Eye (tissue), 1 donor: ENCODE measurements around the gene RBM6.
"Not testable (repeated sequence)": the region's sequence is repeated elsewhere in the genome, so short reads cannot be mapped to it uniquely, and the experiment has no call there.

Source experiments
- DNase-seq: peaks from one replicate; pipeline ENCODE4 v3.0.0-alpha.2; 2015

RBM6 gene

DNA sequence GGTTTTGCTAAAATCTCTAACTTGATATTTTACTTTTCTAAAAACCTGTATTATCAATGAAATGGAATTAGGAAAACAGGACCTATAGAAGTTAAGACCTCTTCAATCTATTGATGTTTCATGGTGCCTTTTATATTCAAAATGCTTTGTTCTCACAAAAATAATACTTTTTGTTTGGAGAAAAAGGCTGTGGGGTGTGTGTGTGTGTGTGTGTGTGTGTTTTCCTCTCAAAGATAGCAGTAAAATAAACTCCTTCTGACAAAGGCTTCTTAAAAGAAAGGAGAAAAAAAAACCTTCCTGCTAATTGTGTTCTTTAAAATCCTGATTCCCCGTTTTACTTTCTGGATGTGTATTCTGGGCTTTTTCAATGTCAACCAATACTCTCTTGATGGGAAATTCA, 54.5 kb downstream of the RBM6 start:
- no peak for DNase-seq

- DNase-seq, result no peak
These were observed 56.1 kb downstream of the RBM6 start for GRCh38 chr3:49996016-49996415.

GRCh38 chr3:49997862-49998261, 57.9 kb downstream of the RBM6 start:
- no peak for DNase-seq

DNA sequence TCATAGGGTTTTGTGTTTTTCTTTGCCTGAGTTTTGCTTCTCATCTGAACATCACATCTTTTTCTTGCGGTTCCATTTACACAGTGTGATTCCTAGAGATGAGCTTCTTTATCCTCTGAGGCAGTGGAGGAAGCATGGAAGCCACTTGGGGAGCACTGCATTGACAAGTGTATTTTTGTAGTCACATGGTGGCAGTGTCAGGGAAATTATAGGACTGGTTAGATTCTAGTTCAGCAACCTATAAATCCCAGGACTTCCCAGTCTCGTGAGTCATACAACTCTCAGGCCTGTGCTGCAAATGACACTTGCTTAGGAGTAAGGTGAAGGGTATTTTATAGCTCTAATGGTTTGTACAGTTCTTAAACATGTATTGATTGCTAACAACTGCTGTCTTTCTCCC, 58.4 kb downstream of the RBM6 start:
- DNase-seq, result no peak

DNA sequence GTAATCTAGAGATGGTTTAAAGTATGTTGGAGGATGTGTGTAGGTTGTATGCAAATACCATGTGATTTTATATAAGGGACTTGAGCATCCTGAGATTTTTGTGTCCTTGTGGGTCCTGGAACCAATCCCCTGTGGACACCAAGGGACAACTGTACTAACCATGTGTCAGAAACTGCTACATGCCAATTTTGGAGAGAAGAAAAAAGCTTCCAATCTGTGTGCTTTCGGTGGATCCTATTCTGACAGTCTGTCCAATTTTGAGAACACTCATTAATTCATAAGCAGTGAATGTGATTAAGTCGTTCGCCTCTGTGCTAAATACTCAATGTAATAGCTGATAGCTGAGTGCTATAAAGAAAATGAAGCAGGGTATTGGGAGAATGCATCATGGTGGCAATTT, 61.6 kb downstream of the RBM6 start:
- no peak for DNase-seq

DNA sequence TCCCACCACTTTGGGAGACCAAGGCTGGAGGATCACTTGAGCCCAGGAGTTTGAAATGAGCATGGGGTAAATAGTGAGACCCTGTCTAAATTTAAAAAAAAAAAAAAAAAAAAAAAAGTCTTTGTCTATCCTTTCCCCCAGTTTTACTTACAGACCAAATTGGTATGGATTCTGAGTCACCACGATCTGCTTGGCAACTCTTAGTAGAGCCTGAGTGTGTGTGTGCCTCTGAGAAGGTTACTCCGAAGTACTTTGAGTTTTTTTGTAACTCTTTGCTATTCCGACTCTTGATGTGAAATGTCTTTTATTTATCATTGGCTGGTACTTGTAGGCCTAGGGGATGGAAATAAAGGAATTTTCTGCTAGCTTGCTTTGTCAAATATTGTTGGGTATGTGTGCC, 63.3 kb downstream of the RBM6 start:
- DNase-seq, result no peak

DNA sequence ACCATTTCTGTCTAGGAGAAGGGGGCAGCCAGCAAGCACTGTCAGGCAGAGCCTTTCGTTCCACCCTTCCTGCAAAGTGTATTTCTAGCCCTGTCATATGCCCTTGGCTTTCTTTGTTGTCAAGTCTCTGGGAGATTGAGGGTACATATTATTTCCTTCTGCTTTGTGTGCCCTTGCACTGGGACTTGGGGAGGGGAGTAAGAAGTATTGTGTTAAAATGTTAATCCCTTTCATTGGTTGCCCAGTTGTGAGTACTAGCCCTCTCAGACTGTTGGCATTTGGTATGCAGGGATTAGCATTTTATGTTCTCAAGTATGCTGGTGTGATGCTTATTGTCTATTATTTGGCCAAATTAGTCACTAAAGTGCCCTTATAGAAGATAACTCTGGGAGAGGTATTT, 63.9 kb downstream of the RBM6 start:
- DNase-seq, result no peak

DNA sequence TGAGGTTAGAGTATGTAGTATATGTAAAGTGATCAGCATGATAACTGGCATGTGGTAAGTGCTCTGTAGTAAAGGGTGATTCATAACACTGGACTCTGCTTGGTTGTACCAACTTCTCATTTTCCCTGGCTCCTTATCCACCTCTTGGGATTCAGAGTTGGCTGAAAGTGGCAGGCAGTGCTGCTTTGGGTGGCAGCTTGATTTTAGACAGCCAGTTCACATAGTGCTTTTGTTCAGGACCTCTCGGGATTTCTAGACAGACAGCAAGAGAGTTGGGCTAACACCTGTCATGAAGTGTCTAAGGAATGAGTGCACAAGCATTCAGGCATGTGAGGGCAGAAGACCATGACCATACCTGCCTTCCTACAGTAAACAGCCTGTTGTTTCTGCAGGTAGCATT, 69.0 kb downstream of the RBM6 start:
- no peak for DNase-seq

DNA sequence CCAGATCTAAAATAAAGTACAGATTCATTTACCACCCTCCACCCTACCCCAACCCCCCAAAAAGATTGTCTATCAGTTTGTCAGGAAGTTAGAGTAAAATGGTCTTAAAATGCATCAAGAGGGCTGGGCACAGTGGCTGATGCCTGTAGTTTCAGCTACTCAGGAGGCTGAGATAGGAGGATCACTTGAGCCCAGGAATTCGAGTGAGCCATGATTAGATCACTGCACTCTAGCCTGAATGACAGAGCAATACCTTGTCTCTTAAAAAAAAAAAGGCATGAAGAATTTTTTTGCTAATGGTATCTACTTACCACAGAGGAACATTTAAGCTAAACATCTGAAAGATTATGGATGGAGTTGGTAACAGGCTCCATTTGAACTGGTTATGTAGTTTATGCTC, 71.0 kb downstream of the RBM6 start:
- DNase-seq, result no peak

DNA sequence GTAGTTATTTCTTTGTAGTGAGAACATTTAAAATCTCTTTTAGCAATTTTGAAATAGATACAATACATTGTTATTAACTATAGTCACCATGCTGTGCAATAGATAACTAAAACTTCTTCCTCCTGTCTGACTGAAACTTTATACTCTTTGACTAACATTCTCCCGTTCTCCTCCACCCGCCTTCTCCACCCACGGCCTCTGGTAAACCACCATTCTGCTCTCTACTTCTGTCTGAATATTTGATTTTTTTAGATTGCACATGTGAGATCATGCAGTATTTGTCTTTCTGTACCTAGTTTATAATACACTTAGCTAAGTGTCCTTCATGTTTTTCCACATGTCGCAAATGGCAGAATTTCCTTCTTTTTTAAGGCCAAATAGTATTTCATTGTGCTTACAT, 76.0 kb downstream of the RBM6 start:
- DNase-seq, result no peak

- no peak for DNase-seq
These were observed 88.4 kb downstream of the RBM6 start for GRCh38 chr3:50028346-50028745.

GRCh38 chr3:50031201-50031600, 91.3 kb downstream of the RBM6 start:
- DNase-seq, result not testable (repeated sequence)

DNA sequence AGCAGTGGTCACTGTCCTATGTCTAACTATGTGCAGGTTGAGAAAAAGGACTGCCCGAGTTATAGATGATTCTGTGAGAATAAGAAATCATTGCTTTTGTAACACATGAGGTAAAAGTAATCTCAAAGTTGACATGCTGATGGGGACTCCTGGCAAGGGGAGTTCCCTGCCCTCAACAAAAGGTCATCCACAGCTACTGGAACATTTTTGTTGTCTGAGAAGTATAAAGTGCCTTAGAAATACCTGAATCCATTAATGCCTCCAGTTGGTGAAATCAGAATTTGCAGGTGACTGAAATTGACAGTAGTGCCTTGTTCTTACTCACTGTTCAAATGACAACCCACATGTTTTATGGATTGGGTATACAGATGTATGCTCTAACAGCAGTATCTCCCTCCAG, 105.0 kb downstream of the RBM6 start:
- DNase-seq, result no peak

DNA sequence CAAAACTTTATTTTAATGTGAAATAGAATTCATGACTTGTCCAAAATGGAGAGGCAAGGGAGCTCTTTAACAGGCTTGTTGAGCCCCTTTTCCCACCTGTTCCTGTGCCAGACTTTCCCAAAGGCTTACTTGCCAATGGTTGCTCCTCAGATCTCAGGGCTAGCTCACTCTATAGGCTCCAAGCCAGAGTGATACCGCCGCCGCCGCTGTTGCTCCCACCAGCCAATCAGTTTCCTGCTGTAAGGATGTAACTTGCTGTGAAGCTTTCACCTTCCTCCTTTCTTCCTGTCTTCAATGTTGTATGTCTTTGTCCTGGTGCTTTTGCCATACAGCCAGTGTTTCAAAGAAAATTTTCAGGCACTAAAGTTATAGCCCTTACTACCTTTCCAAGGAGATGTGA, 107.5 kb downstream of the RBM6 start:
- no peak for DNase-seq

DNA sequence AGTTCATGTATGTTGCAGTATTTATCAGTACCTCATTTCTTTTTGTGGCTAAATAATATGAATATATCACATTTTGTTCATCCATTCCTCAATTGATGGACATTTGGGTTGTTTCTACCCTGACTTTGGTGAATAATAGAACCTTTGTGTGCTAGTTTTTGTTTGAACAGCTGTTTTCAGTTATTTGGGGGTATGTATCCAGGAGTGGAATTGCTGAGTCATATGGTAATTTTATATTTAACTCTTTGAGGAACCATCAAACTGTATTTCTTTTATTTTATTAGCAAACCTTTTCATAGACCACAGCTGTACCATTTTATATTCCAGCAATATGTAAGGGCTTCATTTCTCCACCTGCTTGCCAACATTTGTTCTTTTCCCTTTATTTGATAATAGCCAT, 110.4 kb downstream of the RBM6 start:
- peak; percentile 16 for DNase-seq

GRCh38 chr3:50057756-50058155, 117.8 kb downstream of the RBM6 start:
- DNase-seq, result no peak

GRCh38 chr3:50068134-50068533, 128.2 kb downstream of the RBM6 start:
- DNase-seq, result no peak

DNA sequence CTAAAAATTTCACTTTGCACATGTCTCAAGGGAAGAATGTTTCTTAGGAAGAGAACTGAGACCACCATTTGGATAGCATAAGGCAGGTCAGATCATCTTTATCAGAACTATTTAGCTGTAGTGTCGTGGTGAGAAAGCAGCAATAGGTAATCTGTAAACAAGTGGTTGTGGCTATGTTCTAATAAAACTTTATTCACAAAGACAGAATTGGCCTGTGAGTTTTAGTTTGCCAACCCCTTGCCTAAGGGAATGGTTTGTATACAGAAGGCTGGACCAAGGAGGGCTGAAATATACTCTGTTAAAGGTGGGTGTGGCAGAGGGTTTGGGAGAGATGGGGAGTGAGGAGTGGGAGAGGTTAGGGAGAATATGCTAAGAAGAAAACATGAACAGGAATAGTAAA, 138.1 kb downstream of the RBM6 start:
- DNase-seq, result no peak

GRCh38 chr3:50078622-50079021, 138.7 kb downstream of the RBM6 start:
- DNase-seq, result no peak

DNA sequence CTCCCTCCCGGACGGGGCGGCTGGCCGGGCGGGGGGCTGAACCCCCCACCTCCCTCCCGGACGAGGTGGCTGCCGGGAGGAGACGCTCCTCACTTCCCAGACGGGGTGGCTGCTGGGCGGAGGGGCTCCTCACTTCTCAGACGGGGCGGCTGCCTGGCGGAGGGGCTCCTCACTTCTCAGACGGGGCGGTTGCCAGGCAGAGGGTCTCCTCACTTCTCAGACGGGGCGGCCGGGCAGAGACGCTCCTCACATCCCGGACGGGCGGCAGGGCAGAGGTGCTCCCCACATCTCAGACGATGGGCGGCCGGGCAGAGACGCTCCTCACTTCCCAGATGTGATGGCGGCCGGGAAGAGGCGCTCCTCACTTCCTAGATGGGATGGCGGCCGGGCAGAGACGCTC, 145.0 kb downstream of the RBM6 start:
- not testable (repeated sequence) for DNase-seq

- DNase-seq, result peak; percentile 95
These were observed 149.0 kb downstream of the RBM6 start, which contains the start of gene RBM5 for GRCh38 chr3:50088725-50089608. Gene RBM5, plus strand, starts transcription at chr3:50088919. Its CDS starts 1,516 bp downstream, at chr3:50090435.

DNA sequence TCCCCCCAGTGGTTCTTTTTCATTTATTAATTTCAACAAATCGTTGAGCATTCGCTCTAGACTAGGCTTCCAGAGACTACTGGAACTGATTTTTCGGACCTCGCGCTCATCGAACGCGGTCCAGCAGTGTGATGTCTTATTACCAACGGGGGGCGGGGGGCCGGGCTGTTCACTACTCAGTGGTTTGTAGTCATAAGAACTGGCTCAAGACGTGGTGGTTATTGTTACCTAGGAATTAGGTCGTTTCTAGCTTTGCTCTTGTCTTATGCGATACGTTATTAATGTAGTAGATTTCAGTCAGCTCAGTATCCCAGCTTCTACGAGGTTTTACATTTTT, 149.6 kb downstream of the RBM6 start:
- peak; percentile 61 for DNase-seq

DNA sequence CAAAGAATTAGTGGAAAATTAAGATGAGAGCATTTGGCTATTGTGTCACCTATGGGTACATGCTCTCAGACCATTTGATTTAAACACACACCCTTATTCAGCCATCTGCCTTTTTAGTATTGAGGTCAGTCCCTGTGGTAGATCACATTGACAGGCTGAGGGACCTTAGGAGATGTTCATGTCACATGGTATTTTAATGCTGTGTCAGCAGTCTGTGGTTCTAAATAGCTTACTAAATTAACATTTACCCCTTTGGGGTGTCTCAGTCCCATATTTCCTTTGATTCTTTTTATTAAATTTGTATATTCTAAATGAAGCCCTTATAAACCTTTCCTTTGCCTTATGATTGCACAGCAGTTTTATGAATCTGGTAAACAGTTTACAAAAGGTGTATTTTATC, 151.0 kb downstream of the RBM6 start:
- no peak for DNase-seq

GRCh38 chr3:50095352-50095998, 155.5 kb downstream of the RBM6 start:
- no peak for DNase-seq

GRCh38 chr3:50100386-50100785, 160.4 kb downstream of the RBM6 start:
- no peak for DNase-seq
